SK-N-SH treated with all-trans-retinoic acid at 6 μM for 48 hours (cell line): ENCODE results near the gene SP140.

Source experiments
- ATAC-seq: fragments of 200-7000 bp; cut with Tn5 transposase; 3 replicates; pipeline ENCODE4 v1.9.1; 2020; ENCODE audit warnings: mild to moderate bottlenecking, moderate library complexity
- ARNTL ChIP-seq: fragments of 450-650 bp; formaldehyde crosslinking; IDR thresholded peaks from 2 replicates; pipeline ENCODE4 v1.5.0; 2020; ENCODE audit warnings: low read depth, mild to moderate bottlenecking, moderate library complexity, borderline replicate concordance
- BACH2 ChIP-seq: fragments of 250-450 bp; sonication (Bioruptor Pico); IDR thresholded peaks from 2 replicates; pipeline ENCODE4 v1.9.0; 2021; ENCODE audit warnings: mild to moderate bottlenecking, borderline replicate concordance
- CREB5 ChIP-seq: fragments of 250-450 bp; sonication (Bioruptor Pico); IDR thresholded peaks from 2 replicates; pipeline ENCODE4 v1.5.1; 2020; ENCODE audit warnings: low read depth, mild to moderate bottlenecking, moderate library complexity
- CSDC2 ChIP-seq: fragments of 250-450 bp; sonication (Bioruptor Pico); IDR thresholded peaks from 2 replicates; pipeline ENCODE4 v1.5.0; 2020; ENCODE audit warnings: mild to moderate bottlenecking, moderate library complexity
- ESRRG ChIP-seq: fragments of 250-450 bp; sonication (Bioruptor Pico); IDR thresholded peaks from 2 replicates; pipeline ENCODE4 v1.6.1; 2021; ENCODE audit warnings: mild to moderate bottlenecking
- GLIS3 ChIP-seq: fragments of 250-450 bp; sonication (Bioruptor Pico); IDR thresholded peaks from 2 replicates; pipeline ENCODE4 v1.5.0; 2020; ENCODE audit warnings: mild to moderate bottlenecking, moderate library complexity
- ISL1 ChIP-seq: fragments of 250-450 bp; sonication (Bioruptor Pico); IDR thresholded peaks from 2 replicates; pipeline ENCODE4 v2.1.2; 2022; ENCODE audit warnings: mild to moderate bottlenecking, moderate library complexity
- OSR1 ChIP-seq: fragments of 250-450 bp; sonication (Bioruptor Pico); IDR thresholded peaks from 2 replicates; pipeline ENCODE4 v1.8.0; 2022; ENCODE audit warnings: moderate library complexity, mild to moderate bottlenecking, inconsistent platforms
- PATZ1 ChIP-seq: fragments of 250-450 bp; sonication (Bioruptor Pico); IDR thresholded peaks from 2 replicates; pipeline ENCODE4 v1.8.0; 2020; ENCODE audit warnings: mild to moderate bottlenecking, moderate library complexity, borderline replicate concordance
- POU6F1 ChIP-seq: fragments of 250-450 bp; sonication (Bioruptor Pico); IDR thresholded peaks from 2 replicates; pipeline ENCODE4 v1.8.0; 2021; ENCODE audit warnings: low read depth, mild to moderate bottlenecking, moderate library complexity, borderline replicate concordance
- RARB ChIP-seq: fragments of 250-450 bp; sonication (Bioruptor Pico); IDR thresholded peaks from 2 replicates; pipeline ENCODE4 v1.8.0; 2021; ENCODE audit warnings: mild to moderate bottlenecking, moderate library complexity
- TCF4 ChIP-seq: fragments of 250-450 bp; sonication (Bioruptor Pico); IDR thresholded peaks from 2 replicates; pipeline ENCODE4 v1.8.0; 2021; ENCODE audit warnings: mild to moderate bottlenecking, moderate library complexity, borderline replicate concordance
- TOX ChIP-seq: fragments of 250-450 bp; sonication (Bioruptor Pico); IDR thresholded peaks from 2 replicates; pipeline ENCODE4 v1.8.0; 2021; ENCODE audit warnings: mild to moderate bottlenecking, moderate library complexity, borderline replicate concordance
- TSHZ2 ChIP-seq: fragments of 250-450 bp; sonication (Bioruptor Pico); IDR thresholded peaks from 2 replicates; pipeline ENCODE4 v1.5.0; 2020; ENCODE audit warnings: mild to moderate bottlenecking, moderate library complexity
- ZC3H10 ChIP-seq: fragments of 250-450 bp; sonication (Bioruptor Pico); IDR thresholded peaks from 2 replicates; pipeline ENCODE4 v1.5.1; 2021; ENCODE audit warnings: mild to moderate bottlenecking, moderate library complexity
- ZFP3 ChIP-seq: fragments of 250-450 bp; sonication (Bioruptor Pico); IDR thresholded peaks from 2 replicates; pipeline ENCODE4 v1.5.0; 2020; ENCODE audit warnings: mild to moderate bottlenecking, moderate library complexity
- ZFP30 ChIP-seq: fragments of 450-650 bp; formaldehyde crosslinking; IDR thresholded peaks from 2 replicates; pipeline ENCODE4 v1.5.0; 2022; ENCODE audit warnings: mild to moderate bottlenecking, moderate library complexity
- ZNF565 ChIP-seq: fragments of 450-650 bp; formaldehyde crosslinking; conservative IDR thresholded peaks from 2 replicates; pipeline ENCODE4 v1.5.0; 2020; ENCODE audit warnings: low read depth, mild to moderate bottlenecking, moderate library complexity
- ZNF70 ChIP-seq: fragments of 450-650 bp; formaldehyde crosslinking; IDR thresholded peaks from 2 replicates; pipeline ENCODE4 v1.5.0; 2020; ENCODE audit warnings: mild to moderate bottlenecking, moderate library complexity

Gene SP140

GRCh38 chr2:230266638-230267037 lies 41.1 kb downstream of the SP140 start:
- ATAC-seq: no peak

GRCh38 chr2:230267059-230267458 lies 41.5 kb downstream of the SP140 start:
- ATAC-seq: no peak

More at GRCh38 chr2:230266638-230267037, 41.1 kb downstream of the SP140 start:
- TF ChIP-seq ZFP30 (CRISPR knock-in tag) (no peak), TCF4 (CRISPR knock-in tag) (no peak), RARB (CRISPR knock-in tag) (no peak), ZFP3 (CRISPR knock-in tag) (no peak), POU6F1 (CRISPR knock-in tag) (no peak), ZNF565 (CRISPR knock-in tag) (no peak), CREB5 (CRISPR knock-in tag) (no peak), ZNF70 (no peak), ARNTL (no peak), BACH2 (CRISPR knock-in tag) (no peak), OSR1 (CRISPR knock-in tag) (no peak), TSHZ2 (CRISPR knock-in tag) (no peak), ZC3H10 (CRISPR knock-in tag) (no peak), GLIS3 (CRISPR knock-in tag) (no peak), PATZ1 (CRISPR knock-in tag) (no peak)

More at GRCh38 chr2:230267059-230267458, 41.5 kb downstream of the SP140 start:
- no peak for TF ChIP-seq ISL1
- TF ChIP-seq PATZ1 (CRISPR knock-in tag): no peak
- TF ChIP-seq POU6F1 (CRISPR knock-in tag): no peak
- no peak for TF ChIP-seq ZFP30 (CRISPR knock-in tag)
- no peak for TF ChIP-seq TCF4 (CRISPR knock-in tag)
- no peak for TF ChIP-seq ESRRG (CRISPR knock-in tag)
- no peak for TF ChIP-seq OSR1 (CRISPR knock-in tag)
- no peak for TF ChIP-seq TOX (CRISPR knock-in tag)
- no peak for TF ChIP-seq CSDC2 (CRISPR knock-in tag)
- TF ChIP-seq ZNF565 (CRISPR knock-in tag): no peak
- TF ChIP-seq CREB5 (CRISPR knock-in tag): no peak
